Activated T-cell treated with anti-CD3 and anti-CD28 coated beads, Interleukin-2, amount 50 U/mL, for 24 hours (primary cell): Measurements from ENCODE around the gene PHACTR3.
"Not testable (repeated sequence)": the region's sequence is repeated elsewhere in the genome, so short reads cannot be mapped to it uniquely, and the experiment has no call there.

ENCODE experiments used
- DNase-seq: peaks from one replicate; pipeline ENCODE4 v3.0.0-alpha.2; 2020
- H3K27ac Mint-ChIP-seq: 2 replicates; pipeline ENCODE4 v1.8.0; 2020; ENCODE audit warnings: mild to moderate bottlenecking, mixed read lengths
- H3K27me3 Mint-ChIP-seq: 2 replicates; pipeline ENCODE4 v1.8.0; 2020; ENCODE audit warnings: mixed read lengths
- H3K36me3 Mint-ChIP-seq: 2 replicates; pipeline ENCODE4 v1.8.0; 2020; ENCODE audit warnings: low read depth, mixed read lengths
- H3K4me1 Mint-ChIP-seq: 2 replicates; pipeline ENCODE4 v1.8.0; 2020; ENCODE audit warnings: low read depth, mixed read lengths
- H3K4me3 Mint-ChIP-seq: 2 replicates; pipeline ENCODE4 v1.8.0; 2020; ENCODE audit warnings: mild to moderate bottlenecking, moderate library complexity, mixed read lengths
- H3K9me3 Mint-ChIP-seq: 2 replicates; pipeline ENCODE4 v1.8.0; 2020; ENCODE audit warnings: mixed read lengths

The PHACTR3 gene

GRCh38 chr20:59616306-59616705 lies 12.0 kb downstream of the PHACTR3 start:
- H3K4me1 Mint-ChIP-seq, result no peaks in the 10 kb centered on the region
- no peaks in the 10 kb centered on the region for H3K9me3 Mint-ChIP-seq
- peaks cover 23% of the 10 kb centered on the region for H3K27me3 Mint-ChIP-seq
- H3K36me3 Mint-ChIP-seq, result no peaks in the 10 kb centered on the region
- no peak overlapping the region for H3K4me3 Mint-ChIP-seq
- DNase-seq, result no peak
- no peak overlapping the region for H3K27ac Mint-ChIP-seq

DNA sequence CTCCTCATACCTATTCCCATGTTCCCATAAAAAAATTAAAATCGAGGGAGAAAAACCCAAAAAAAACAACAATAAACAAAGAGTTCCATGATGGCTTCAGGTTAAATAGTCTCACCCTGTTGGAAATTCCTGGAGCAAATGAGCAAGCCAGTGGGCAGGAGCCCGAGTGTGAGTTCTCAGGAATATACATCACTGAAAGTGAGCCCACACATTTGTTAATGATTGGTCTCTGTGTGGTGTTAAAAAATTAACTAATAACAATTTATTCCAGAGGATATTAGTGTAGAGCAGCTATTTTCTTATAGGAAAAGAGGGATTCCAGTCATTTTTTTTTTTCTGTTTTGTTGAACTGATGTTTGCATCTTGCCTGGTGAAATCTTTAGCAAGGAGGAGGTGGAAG lies 12.9 kb downstream of the PHACTR3 start:
- no peak overlapping the region for H3K27ac Mint-ChIP-seq
- peaks cover 20% of the 10 kb centered on the region for H3K27me3 Mint-ChIP-seq
- H3K4me3 Mint-ChIP-seq, result no peak overlapping the region
- H3K36me3 Mint-ChIP-seq, result no peaks in the 10 kb centered on the region
- no peak for DNase-seq
- H3K4me1 Mint-ChIP-seq, result no peaks in the 10 kb centered on the region
- H3K9me3 Mint-ChIP-seq, result no peaks in the 10 kb centered on the region

DNA sequence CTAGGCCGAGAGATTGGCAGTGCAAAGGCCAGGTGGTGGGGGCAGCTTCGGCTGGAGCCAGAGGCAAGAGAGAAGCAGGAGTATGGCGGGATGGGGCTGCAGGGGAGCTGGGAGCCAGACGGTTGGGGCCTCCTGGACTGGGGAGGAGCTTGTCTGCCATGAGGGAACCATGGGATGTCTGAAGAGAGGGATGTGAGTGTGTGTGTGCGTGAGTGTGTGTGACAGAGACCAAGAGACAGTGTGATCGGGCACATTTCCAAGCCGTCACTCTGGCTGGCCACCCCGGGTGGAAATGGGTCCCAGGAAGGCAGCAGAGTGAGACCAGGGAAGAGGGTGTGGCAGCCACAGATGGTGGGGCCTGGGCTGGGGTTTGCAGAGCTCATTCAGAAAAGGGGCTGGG lies 13.8 kb downstream of the PHACTR3 start:
- no peak overlapping the region for H3K4me3 Mint-ChIP-seq
- H3K36me3 Mint-ChIP-seq, result no peaks in the 10 kb centered on the region
- DNase-seq, result no peak
- H3K27ac Mint-ChIP-seq, result no peak overlapping the region
- H3K4me1 Mint-ChIP-seq, result no peaks in the 10 kb centered on the region
- H3K27me3 Mint-ChIP-seq, result peaks cover 17% of the 10 kb centered on the region
- no peaks in the 10 kb centered on the region for H3K9me3 Mint-ChIP-seq

- H3K27me3 Mint-ChIP-seq, result peaks cover 17% of the 10 kb centered on the region
- H3K9me3 Mint-ChIP-seq, DNase-seq, H3K4me3 Mint-ChIP-seq, H3K27ac Mint-ChIP-seq, H3K4me1 Mint-ChIP-seq, H3K36me3 Mint-ChIP-seq: not testable (repeated sequence)
These were observed 14.2 kb downstream of the PHACTR3 start for GRCh38 chr20:59618585-59618984.

DNA sequence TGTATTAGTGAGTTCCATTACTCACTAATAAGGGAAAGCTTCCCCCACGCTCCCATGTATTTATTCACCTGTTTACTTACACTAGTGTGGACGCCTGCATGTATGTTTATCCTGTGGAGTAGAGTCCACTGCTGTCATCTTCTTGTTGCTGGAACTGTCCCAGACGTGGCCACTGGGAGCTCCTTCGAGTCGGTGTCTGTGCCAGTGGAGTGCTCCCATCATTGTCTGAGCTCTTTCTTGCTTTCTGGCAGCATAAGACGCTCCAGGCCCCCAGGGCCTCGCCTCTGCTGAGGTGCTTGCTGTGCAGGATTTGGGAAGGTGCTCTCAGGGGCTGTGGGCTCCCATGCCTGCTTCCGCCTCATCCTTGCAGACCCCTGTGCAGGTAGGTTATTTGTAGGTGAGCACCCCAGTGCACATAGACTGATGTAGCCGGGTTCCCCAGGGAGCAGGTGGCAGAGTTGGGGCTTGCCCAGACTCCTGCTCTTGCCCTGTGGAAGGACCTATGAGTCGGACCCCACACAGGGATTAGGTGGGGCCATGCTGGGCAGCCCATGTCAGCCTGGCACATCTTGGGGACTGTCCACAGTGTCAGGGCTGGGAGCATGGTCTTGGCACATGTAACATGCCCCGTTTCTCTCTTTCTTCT lies 16.6 kb downstream of the PHACTR3 start:
- H3K9me3 Mint-ChIP-seq, result no peaks in the 10 kb centered on the region
- no peak overlapping the region for H3K4me3 Mint-ChIP-seq
- no peaks in the 10 kb centered on the region for H3K36me3 Mint-ChIP-seq
- peaks cover 18% of the 10 kb centered on the region for H3K27me3 Mint-ChIP-seq
- H3K4me1 Mint-ChIP-seq, result no peaks in the 10 kb centered on the region
- no peak overlapping the region for H3K27ac Mint-ChIP-seq
- no peak for DNase-seq

GRCh38 chr20:59622496-59622895 lies 18.2 kb downstream of the PHACTR3 start:
- no peak overlapping the region for H3K4me3 Mint-ChIP-seq
- H3K4me1 Mint-ChIP-seq, result no peaks in the 10 kb centered on the region
- H3K36me3 Mint-ChIP-seq, result no peaks in the 10 kb centered on the region
- H3K9me3 Mint-ChIP-seq, result no peaks in the 10 kb centered on the region
- peaks cover 18% of the 10 kb centered on the region for H3K27me3 Mint-ChIP-seq
- DNase-seq, result no peak
- no peak overlapping the region for H3K27ac Mint-ChIP-seq

- DNase-seq, result no peak
- Mint-ChIP-seq H3K4me1 (no peaks in the 10 kb centered on the region), H3K27me3 (peaks cover 12% of the 10 kb centered on the region), H3K4me3 (no peak overlapping the region), H3K36me3 (no peaks in the 10 kb centered on the region), H3K9me3 (no peaks in the 10 kb centered on the region), H3K27ac (no peak overlapping the region)
These were observed 18.8 kb downstream of the PHACTR3 start for GRCh38 chr20:59623133-59623532.

- Mint-ChIP-seq H3K4me1 (no peaks in the 10 kb centered on the region), H3K9me3 (no peaks in the 10 kb centered on the region), H3K27ac (no peak overlapping the region), H3K4me3 (no peak overlapping the region), H3K27me3 (peaks cover 8% of the 10 kb centered on the region), H3K36me3 (no peaks in the 10 kb centered on the region)
- DNase-seq, result no peak
These were observed 19.2 kb downstream of the PHACTR3 start for GRCh38 chr20:59623583-59623982.

DNA sequence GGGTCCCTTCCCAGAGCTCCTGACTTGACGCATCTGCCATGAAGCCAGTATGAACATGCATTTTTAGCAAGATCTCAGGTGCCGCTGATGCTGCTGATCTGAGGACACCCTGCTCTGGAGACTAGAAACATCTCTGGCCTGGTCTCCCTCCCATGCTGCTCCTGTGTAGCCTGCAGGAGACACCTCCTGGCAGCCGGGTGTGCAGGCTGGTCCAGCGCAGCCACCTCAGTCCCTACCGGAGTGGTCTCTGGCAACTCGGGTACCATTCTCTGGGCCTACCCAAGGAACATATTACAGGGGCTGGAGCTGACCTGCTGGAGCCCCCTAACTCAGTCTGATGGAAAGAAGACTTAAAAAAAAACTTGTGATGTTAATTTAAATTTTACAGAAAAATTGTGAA lies 20.1 kb downstream of the PHACTR3 start:
- DNase-seq, result no peak
- Mint-ChIP-seq H3K27ac (no peak overlapping the region), H3K4me3 (no peak overlapping the region), H3K36me3 (no peaks in the 10 kb centered on the region), H3K9me3 (no peaks in the 10 kb centered on the region), H3K27me3 (peaks cover 8% of the 10 kb centered on the region), H3K4me1 (no peaks in the 10 kb centered on the region)

- no peaks in the 10 kb centered on the region for H3K36me3 Mint-ChIP-seq
- no peak for DNase-seq
- H3K27ac Mint-ChIP-seq, result no peak overlapping the region
- no peaks in the 10 kb centered on the region for H3K4me1 Mint-ChIP-seq
- peaks cover 5% of the 10 kb centered on the region for H3K27me3 Mint-ChIP-seq
- H3K4me3 Mint-ChIP-seq, result no peak overlapping the region
- H3K9me3 Mint-ChIP-seq, result no peaks in the 10 kb centered on the region
These were observed 21.0 kb downstream of the PHACTR3 start for GRCh38 chr20:59625214-59625922.

DNA sequence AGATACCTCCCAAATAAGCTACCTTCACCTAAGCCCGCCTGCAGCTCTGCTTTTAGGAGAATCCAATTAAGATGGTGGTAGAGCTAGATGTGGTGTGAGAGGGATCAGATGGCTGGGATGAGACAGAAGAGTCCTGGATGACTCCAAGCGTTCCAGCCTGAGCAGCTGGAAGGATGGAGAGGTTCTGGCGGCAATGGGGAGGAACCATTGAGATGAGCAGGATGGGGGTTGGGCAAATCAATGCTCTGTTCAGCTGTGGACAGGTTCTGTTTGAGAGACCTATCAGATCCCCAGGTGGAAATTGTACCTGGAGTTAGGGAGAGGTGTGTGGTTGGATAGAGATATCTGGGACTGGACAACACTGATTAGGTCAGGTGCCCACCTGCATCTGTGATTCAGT lies 23.0 kb downstream of the PHACTR3 start:
- H3K27ac Mint-ChIP-seq, result no peak overlapping the region
- H3K36me3 Mint-ChIP-seq, result no peaks in the 10 kb centered on the region
- no peaks in the 10 kb centered on the region for H3K4me1 Mint-ChIP-seq
- no peak overlapping the region for H3K4me3 Mint-ChIP-seq
- peaks cover 9% of the 10 kb centered on the region for H3K27me3 Mint-ChIP-seq
- DNase-seq, result no peak
- H3K9me3 Mint-ChIP-seq, result no peaks in the 10 kb centered on the region

DNA sequence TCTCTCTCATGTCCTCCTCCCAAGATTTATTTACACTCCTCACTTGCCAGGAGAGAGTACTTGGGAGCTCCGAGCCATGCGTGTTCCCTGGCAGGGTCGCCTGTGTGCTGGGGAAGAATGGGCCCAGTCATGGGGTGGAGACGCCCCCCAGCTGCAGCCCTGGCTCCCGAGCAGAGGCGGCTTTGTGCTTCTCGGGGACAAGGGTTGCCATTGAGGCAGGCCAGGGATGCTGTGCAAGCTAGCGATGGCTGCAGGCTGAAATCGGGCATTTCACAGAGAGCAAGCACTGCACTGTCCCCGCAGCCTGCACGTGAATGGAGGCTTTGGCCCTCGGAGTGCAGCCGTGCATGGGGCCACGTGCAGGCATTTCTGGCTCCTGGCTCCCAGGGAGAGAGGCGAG lies 23.8 kb downstream of the PHACTR3 start:
- no peak overlapping the region for H3K4me3 Mint-ChIP-seq
- no peaks in the 10 kb centered on the region for H3K36me3 Mint-ChIP-seq
- H3K27me3 Mint-ChIP-seq, result peaks cover 9% of the 10 kb centered on the region
- H3K4me1 Mint-ChIP-seq, result no peaks in the 10 kb centered on the region
- H3K9me3 Mint-ChIP-seq, result no peaks in the 10 kb centered on the region
- H3K27ac Mint-ChIP-seq, result no peak overlapping the region
- no peak for DNase-seq

DNA sequence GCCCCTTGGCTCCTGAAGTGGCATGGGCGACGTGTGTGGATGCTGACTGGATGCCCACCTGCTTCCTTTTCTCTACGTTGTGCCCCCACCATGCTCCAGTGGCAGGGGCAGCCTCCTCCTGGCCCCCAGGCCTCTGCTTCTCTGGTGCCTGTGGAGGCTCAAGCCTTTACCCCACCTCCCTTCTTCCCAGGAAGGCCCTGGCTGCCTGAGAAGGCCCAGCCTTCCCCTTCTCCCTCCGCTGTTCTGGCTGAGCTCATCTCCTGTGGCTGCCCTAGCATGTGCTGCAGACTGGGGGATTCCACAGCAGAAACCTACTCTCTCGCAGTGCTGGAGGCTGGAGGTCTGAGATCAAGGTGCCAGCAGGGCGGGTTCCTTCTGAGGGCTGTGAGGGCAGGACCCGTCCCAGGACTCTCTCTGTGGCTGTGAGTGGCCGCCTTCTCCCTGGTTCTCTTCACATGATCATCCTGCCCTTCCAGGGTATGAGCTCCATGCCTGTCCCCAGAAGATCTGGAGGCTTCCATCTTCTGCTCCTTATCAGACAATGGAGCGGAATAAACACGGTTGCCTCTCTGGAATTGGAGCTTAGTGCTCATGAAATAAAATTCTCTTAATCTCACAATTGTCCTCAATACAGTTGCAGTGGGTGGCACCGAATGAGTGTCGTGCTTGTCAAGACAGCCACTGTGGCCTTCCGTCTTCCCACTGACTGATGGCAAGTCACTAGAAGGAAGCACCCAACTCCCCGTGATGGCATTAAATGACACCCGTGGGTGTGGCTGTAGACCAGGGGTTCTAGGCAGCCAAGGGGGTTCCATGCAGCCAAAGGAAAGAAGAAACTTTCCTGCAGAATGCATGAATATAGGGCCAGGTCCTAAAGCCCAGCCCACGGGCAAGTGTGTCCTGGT lies 25.1 kb downstream of the PHACTR3 start:
- Mint-ChIP-seq H3K4me1 (no peaks in the 10 kb centered on the region), H3K36me3 (no peaks in the 10 kb centered on the region), H3K9me3 (no peaks in the 10 kb centered on the region), H3K27ac (no peak overlapping the region), H3K27me3 (peaks cover 6% of the 10 kb centered on the region), H3K4me3 (no peak overlapping the region)
- no peak for DNase-seq

DNA sequence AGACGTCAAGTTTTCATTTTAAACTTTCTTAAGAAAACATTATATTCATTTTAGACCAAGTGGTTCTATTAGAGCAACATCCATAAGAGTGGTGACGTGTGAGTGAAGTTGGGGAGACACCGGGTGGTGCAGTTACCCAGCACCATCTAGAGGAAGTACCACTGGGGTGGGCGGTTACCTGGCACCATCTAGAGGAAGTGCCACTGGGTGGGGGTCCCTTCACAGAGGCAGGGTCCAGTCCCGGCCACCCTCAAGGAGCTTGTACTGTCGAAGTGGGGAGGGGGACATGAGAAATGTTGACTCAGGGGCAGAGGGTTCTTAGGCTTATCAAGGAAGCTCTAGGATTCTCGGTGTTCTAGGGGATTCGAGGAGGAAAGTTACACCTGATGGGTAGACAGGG lies 26.2 kb downstream of the PHACTR3 start:
- H3K27ac Mint-ChIP-seq, result no peak overlapping the region
- DNase-seq, result no peak
- peaks cover 8% of the 10 kb centered on the region for H3K27me3 Mint-ChIP-seq
- H3K36me3 Mint-ChIP-seq, result no peaks in the 10 kb centered on the region
- no peak overlapping the region for H3K4me3 Mint-ChIP-seq
- no peaks in the 10 kb centered on the region for H3K9me3 Mint-ChIP-seq
- no peaks in the 10 kb centered on the region for H3K4me1 Mint-ChIP-seq
